Measurements from ENCODE around the gene PPP3R1.

The PPP3R1 gene

GRCh38 chr2:68230241-68231060 is 21.9 kb downstream of the PPP3R1 start:
- no peak for DNase-seq

GRCh38 chr2:68226794-68227193 is 25.5 kb downstream of the PPP3R1 start:
- DNase-seq = no peak

- no peak for DNase-seq
These were observed 27.2 kb downstream of the PPP3R1 start for GRCh38 chr2:68225119-68225632.

- DNase-seq = no peak
These were observed 28.9 kb downstream of the PPP3R1 start for GRCh38 chr2:68223419-68223818.

GRCh38 chr2:68222287-68222686 is 30.0 kb downstream of the PPP3R1 start:
- DNase-seq = no peak

GRCh38 chr2:68218343-68218901 is 33.9 kb downstream of the PPP3R1 start:
- DNase-seq = no peak

GRCh38 chr2:68217729-68218128 is 34.6 kb downstream of the PPP3R1 start:
- DNase-seq = no peak

- no peak for DNase-seq
These were observed 35.6 kb downstream of the PPP3R1 start for GRCh38 chr2:68216454-68217310.

GRCh38 chr2:68214381-68214780 is 38.0 kb downstream of the PPP3R1 start:
- DNase-seq = no peak

- DNase-seq = no peak
These were observed 45.5 kb downstream of the PPP3R1 start for GRCh38 chr2:68206793-68207192.

GRCh38 chr2:68203587-68203986 is 48.7 kb downstream of the PPP3R1 start:
- DNase-seq = no peak

- no peak for DNase-seq
These were observed 52.1 kb downstream of the PPP3R1 start for GRCh38 chr2:68200157-68200787.

GRCh38 chr2:68196120-68196716 is 56.1 kb downstream of the PPP3R1 start:
- DNase-seq = peak; percentile 8

- DNase-seq = no peak
These were observed 57.2 kb downstream of the PPP3R1 start for GRCh38 chr2:68195096-68195495.

- no peak for DNase-seq
These were observed 58.5 kb downstream of the PPP3R1 start for GRCh38 chr2:68193787-68194372.

GRCh38 chr2:68193144-68193543 is 59.2 kb downstream of the PPP3R1 start:
- no peak for DNase-seq

- DNase-seq = no peak
These were observed 61.2 kb downstream of the PPP3R1 start for GRCh38 chr2:68190991-68191731.

GRCh38 chr2:68189991-68190784 is 62.1 kb downstream of the PPP3R1 start:
- no peak for DNase-seq

- DNase-seq = no peak
These were observed 63.5 kb downstream of the PPP3R1 start for GRCh38 chr2:68188831-68189230.

GRCh38 chr2:68187329-68187728 is 65.0 kb downstream of the PPP3R1 start:
- DNase-seq = no peak

All from NCI-H1105 (cell line).